Chondrocyte (in vitro differentiated cells): ENCODE data around the gene HCN3. TPM values are rescaled to one million over a fixed set of nuclear protein-coding genes. Genes with fewer than 3 reads are reported as not detected.
A peak's percentile ranks its signal among the peaks of the same experiment; 100 is the strongest.

Experiments used
- DNase-seq: peaks from one replicate; pipeline ENCODE4 v3.0.0; 2021; ENCODE audit warnings: mixed read lengths, low spot score
- H3K27ac Mint-ChIP-seq: one replicate; pipeline ENCODE4 v1.8.0; 2021; ENCODE audit warnings: mild to moderate bottlenecking, moderate library complexity, mixed read lengths; ENCODE audit not compliant: unreplicated experiment
- H3K27me3 Mint-ChIP-seq: 2 replicates; pipeline ENCODE4 v1.8.0; 2021; ENCODE audit warnings: low read depth, mixed read lengths
- H3K36me3 Mint-ChIP-seq: 2 replicates; pipeline ENCODE4 v1.8.0; 2021; ENCODE audit warnings: low read depth, mixed read lengths
- H3K4me1 Mint-ChIP-seq: 2 replicates; pipeline ENCODE4 v1.8.0; 2021; ENCODE audit warnings: low read depth, mild to moderate bottlenecking, mixed read lengths
- H3K4me3 Mint-ChIP-seq: one replicate; pipeline ENCODE4 v1.8.0; 2021; ENCODE audit warnings: mild to moderate bottlenecking, moderate library complexity, mixed read lengths; ENCODE audit not compliant: unreplicated experiment
- H3K9me3 Mint-ChIP-seq: 2 replicates; pipeline ENCODE4 v1.8.0; 2021; ENCODE audit warnings: low read depth, mixed read lengths
- CTCF ChIP-seq: fragments of 200-600 bp; sonication (generic); IDR thresholded peaks from 2 replicates; pipeline ENCODE4 v1.5.0; 2021; ENCODE audit warnings: antibody characterized with exemption, mild to moderate bottlenecking, moderate library complexity
- total RNA-seq: library from RNA; stranded (reverse); gene quantifications from 3 replicates; pipeline ENCODE4 v1.2.1, GENCODE V29; 2021

The HCN3 gene
- total RNA-seq, 1 donor from 2014 or later: 4.3 TPM

- Mint-ChIP-seq H3K36me3 (peaks cover 4% of the 10 kb centered on the region), H3K4me3 (no peak overlapping the region), H3K27me3 (no peaks in the 10 kb centered on the region), H3K27ac (peak overlapping the region; percentile 13), H3K9me3 (no peaks in the 10 kb centered on the region), H3K4me1 (peaks cover 59% of the 10 kb centered on the region)
- TF ChIP-seq CTCF: peak; percentile 67
- DNase-seq: no peak
Observed at GRCh38 chr1:155307247-155307740, 30.0 kb downstream of the HCN3 start.

GRCh38 chr1:155308493-155309422, 31.5 kb downstream of the HCN3 start, which contains the start of gene FDPS:
FDPS (plus strand) TSS chr1:155308866; CDS start chr1:155309790, 924 bp downstream.
- no peak for TF ChIP-seq CTCF
- H3K27me3 Mint-ChIP-seq: no peaks in the 10 kb centered on the region
- peak within 1 kb of the TSS; percentile 96 for H3K27ac Mint-ChIP-seq
- peak within 1 kb of the TSS; percentile 87 for H3K4me3 Mint-ChIP-seq
- peaks cover 63% of the 10 kb centered on the region for H3K4me1 Mint-ChIP-seq
- peak; percentile 99 for DNase-seq
- no peaks in the 10 kb centered on the region for H3K9me3 Mint-ChIP-seq
- H3K36me3 Mint-ChIP-seq: peaks cover 11% of the 10 kb centered on the region

GRCh38 chr1:155309423-155310021, 32.3 kb downstream of the HCN3 start:
- no peak for DNase-seq
- peaks cover 59% of the 10 kb centered on the region for H3K4me1 Mint-ChIP-seq
- H3K36me3 Mint-ChIP-seq: peaks cover 11% of the 10 kb centered on the region
- H3K27ac Mint-ChIP-seq: peak overlapping the region; percentile 96
- peak overlapping the region; percentile 87 for H3K4me3 Mint-ChIP-seq
- TF ChIP-seq CTCF: peak; percentile 29
- H3K9me3 Mint-ChIP-seq: no peaks in the 10 kb centered on the region
- no peaks in the 10 kb centered on the region for H3K27me3 Mint-ChIP-seq

GRCh38 chr1:155313261-155313660, 36.0 kb downstream of the HCN3 start:
- H3K4me1 Mint-ChIP-seq: peaks cover 28% of the 10 kb centered on the region

More at GRCh38 chr1:155313261-155313660, 36.0 kb downstream of the HCN3 start:
- H3K27me3 Mint-ChIP-seq: no peaks in the 10 kb centered on the region
- no peak for DNase-seq
- peaks cover 13% of the 10 kb centered on the region for H3K36me3 Mint-ChIP-seq
- TF ChIP-seq CTCF: no peak
- no peak overlapping the region for H3K27ac Mint-ChIP-seq
- H3K4me3 Mint-ChIP-seq: no peak overlapping the region
- no peaks in the 10 kb centered on the region for H3K9me3 Mint-ChIP-seq
